Measurements from ENCODE around the gene GRIP1.

GRCh38 chr12:66453120-66453519 lies 225.8 kb downstream of the GRIP1 start:
- TF ChIP-seq CTCF (IDR thresholded peaks at IDR 0.05), result no peak
- TF ChIP-seq EP300 (IDR thresholded peaks at IDR 0.05), result no peak
- TF ChIP-seq POLR2A (IDR thresholded peaks at IDR 0.05), result no peak

Measured in ovary (tissue), 3 donors.